ENCODE data around the gene MT1F. TPM values are rescaled to one million over a fixed set of nuclear protein-coding genes. Genes with fewer than 3 reads are reported as not detected.
"Not testable (repeated sequence)": the region's sequence is repeated elsewhere in the genome, so short reads cannot be mapped to it uniquely, and the experiment has no call there.

MT1F gene
- total RNA-seq, 6 experiments from 2014 or later: 10.1 to 934 (median 197) TPM

DNA sequence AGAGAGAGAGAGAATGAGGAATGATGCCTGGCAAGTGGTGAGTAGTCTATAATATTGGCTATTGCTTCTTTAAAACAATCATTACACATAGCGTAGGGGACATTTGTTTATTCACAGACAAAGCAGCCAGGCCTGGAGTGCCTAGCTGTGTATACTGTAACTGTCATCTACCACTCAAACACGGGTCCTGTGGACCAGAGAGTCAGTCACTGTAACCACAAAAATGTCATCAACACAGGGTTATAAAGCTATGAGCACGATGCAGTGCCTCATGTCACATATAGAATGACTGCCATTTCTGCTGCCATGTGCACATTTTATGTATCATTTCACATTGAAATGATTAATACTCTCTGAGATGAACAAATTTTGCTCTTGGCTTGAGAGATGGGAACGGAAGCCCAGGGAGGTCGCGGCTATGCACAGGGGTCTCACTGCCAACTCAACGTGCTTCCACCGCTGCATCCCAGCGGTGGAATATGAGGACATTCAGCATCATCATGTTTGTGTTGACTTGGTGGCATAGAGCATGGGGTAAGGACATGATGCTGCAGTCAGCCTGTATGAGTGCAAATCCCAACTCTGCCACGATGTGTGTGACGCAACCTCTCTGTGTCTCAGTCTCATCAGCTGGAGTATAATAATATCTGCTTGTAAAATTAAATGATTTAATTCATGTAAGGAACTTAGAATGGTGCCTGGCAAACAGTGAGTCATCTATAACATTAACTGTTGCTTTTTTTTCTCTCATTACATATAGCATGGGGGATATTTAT is 15.2 kb downstream of the MT1F start:
- intact Hi-C loops (cut with DNase I): no loop called here
- ATAC-seq (no peak), DNase-seq (no peak)
- Histone ChIP-seq H3K4me1 (peaks cover 0 to 9% (median 0%) of the 10 kb centered on the region in 4 donors), H3K27ac (no peak overlapping the region), H3K4me3 (no peak overlapping the region), H3K27me3 (no peaks in the 10 kb centered on the region), H3K9me3 (no peaks in the 10 kb centered on the region), H3K36me3 (no peaks in the 10 kb centered on the region)
- 80% methylated on average over 10 of the region's 11 CpGs for WGBS (ENCODE audit: insufficient coverage, low coverage, low lambda C conversion rate, missing lambda C conversion rate)
- TF ChIP-seq, protein P1, sequence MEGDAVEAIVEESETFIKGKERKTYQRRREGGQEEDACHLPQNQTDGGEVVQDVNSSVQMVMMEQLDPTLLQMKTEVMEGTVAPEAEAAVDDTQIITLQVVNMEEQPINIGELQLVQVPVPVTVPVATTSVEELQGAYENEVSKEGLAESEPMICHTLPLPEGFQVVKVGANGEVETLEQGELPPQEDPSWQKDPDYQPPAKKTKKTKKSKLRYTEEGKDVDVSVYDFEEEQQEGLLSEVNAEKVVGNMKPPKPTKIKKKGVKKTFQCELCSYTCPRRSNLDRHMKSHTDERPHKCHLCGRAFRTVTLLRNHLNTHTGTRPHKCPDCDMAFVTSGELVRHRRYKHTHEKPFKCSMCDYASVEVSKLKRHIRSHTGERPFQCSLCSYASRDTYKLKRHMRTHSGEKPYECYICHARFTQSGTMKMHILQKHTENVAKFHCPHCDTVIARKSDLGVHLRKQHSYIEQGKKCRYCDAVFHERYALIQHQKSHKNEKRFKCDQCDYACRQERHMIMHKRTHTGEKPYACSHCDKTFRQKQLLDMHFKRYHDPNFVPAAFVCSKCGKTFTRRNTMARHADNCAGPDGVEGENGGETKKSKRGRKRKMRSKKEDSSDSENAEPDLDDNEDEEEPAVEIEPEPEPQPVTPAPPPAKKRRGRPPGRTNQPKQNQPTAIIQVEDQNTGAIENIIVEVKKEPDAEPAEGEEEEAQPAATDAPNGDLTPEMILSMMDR (IDR thresholded peaks at IDR 0.05): no peak
- TF ChIP-seq POLR2A (IDR thresholded peaks at IDR 0.05): no peak

DNA sequence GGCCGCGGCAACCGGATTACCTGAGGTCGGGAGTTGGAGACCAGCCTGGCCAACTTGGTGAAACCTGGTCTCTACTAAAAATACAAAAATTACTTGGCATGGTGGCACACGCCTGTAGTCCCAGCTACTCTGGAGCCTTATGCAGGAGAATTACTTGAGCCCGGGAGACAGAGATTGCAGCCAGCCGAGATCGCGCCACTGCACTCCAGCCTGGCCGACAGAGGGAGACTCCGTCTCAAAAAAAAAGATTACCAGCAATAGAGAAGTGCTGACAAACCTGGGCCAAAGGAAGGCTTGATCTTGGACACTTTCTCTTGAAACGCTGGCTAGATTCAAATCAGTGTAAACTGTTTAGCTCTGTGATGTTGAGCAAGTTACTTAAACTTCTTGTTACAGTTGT is 16.2 kb downstream of the MT1F start:
- Histone ChIP-seq H3K9me3 (no peaks in the 10 kb centered on the region), H3K36me3 (no peaks in the 10 kb centered on the region), H3K4me1 (peaks cover 0 to 3% (median 0%) of the 10 kb centered on the region in 4 donors), H3K27me3 (no peaks in the 10 kb centered on the region), H3K27ac (no peak overlapping the region), H3K4me3 (no peak overlapping the region)
- 25% methylated on average over 12 of the region's 12 CpGs for WGBS (ENCODE audit: insufficient coverage, low coverage, low lambda C conversion rate, missing lambda C conversion rate)
- ATAC-seq: peak; percentile 28 to 63 (median 44)
- no peak for DNase-seq
- TF ChIP-seq, protein P1 (IDR thresholded peaks at IDR 0.05): peak; percentile 66 to 78 (median 72)
- TF ChIP-seq POLR2A (IDR thresholded peaks at IDR 0.05): no peak
- intact Hi-C loops (cut with DNase I): no loop called here

DNA sequence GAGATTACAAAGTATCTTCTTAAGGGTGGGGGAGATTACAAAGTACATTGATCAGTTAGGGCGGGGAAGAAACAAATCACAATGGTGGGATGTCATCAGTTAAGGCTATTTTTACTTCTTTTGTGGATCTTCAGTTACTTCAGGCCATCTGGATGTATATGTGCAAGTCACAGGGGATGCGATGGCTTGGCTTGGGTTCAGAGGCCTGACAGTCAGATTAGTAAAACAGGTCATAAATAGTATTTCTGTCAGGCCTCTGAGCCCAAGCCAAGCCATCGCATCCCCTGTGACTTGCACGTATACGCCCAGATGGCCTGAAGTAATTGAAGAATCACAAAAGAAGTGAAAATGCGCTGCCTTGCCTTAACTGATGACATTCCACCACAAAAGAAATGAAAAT is 16.8 kb downstream of the MT1F start:
- ATAC-seq; H3K27me3 ChIP-seq; H3K36me3 ChIP-seq; DNase-seq; H3K4me3 ChIP-seq; H3K27ac ChIP-seq; H3K4me1 ChIP-seq; intact Hi-C loops (cut with DNase I); H3K9me3 ChIP-seq: not testable (repeated sequence)
- WGBS (ENCODE audit: insufficient coverage, low coverage, low lambda C conversion rate, missing lambda C conversion rate): 80% methylated on average over 3 of the region's 6 CpGs

DNA sequence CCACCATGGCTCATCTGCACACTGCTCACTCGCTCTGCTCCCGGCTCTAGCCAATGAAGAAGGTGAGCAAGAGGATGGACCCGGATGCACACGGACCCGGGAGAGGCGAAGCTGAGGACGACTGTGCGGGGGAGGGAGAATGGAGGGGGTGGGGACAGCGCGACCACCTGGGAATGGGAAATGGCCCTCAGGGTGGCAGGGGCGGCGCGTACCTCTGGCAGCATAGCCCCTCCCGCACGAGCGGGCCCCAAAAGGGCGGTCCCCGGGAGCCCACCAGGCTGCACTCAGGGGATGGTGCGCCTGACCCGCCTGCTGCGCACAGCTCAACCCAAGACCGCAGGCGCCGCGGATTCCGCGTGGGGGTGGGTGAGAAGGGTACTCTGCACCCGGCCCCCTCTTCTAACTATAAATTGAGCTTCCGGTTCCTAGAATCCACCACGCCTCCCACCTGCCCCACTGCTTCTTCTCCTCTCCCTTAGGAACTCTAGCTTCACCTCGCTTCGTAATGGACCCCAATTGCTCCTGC is 18.0 kb downstream of the MT1F start:
- intact Hi-C loops (cut with DNase I): no loop called here
- H3K27ac ChIP-seq: no peak overlapping the region
- peak overlapping the region in 2 of 3 donors; percentile 16 to 33 for H3K4me3 ChIP-seq
- DNase-seq (no peak), ATAC-seq (peak in 1 of 4 donors; percentile 16)
- H3K4me1 ChIP-seq: peaks cover 0 to 10% (median under 1%) of the 10 kb centered on the region in 4 donors
- no peaks in the 10 kb centered on the region for H3K9me3 ChIP-seq
- H3K27me3 ChIP-seq: no peaks in the 10 kb centered on the region
- 38% methylated on average over 9 of the region's 32 CpGs for WGBS (ENCODE audit: insufficient coverage, low coverage, low lambda C conversion rate, missing lambda C conversion rate)
- no peak for TF ChIP-seq POLR2A (IDR thresholded peaks at IDR 0.05)
- H3K36me3 ChIP-seq: no peaks in the 10 kb centered on the region

DNA sequence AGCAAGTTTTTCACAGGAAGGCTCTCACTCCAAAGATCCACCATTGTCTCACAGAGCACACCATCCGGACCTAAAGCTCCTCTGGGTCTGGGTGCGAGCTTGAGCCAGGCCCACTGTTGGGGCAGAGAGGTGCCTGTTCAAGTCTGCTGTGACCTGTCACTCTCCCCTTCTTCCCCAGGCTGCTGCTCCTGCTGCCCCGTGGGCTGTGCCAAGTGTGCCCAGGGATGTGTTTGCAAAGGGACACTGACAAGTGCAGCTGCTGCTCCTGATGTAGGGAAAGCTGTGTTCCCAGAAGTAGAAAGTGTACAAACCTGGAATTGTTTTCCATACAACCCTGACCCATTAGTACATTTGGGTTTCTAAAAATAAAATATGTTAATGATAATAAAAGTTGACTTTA is 19.7 kb downstream of the MT1F start:
- H3K27ac ChIP-seq: no peak overlapping the region
- DNase-seq: no peak
- no peaks in the 10 kb centered on the region for H3K27me3 ChIP-seq
- intact Hi-C loops (cut with DNase I): no loop called here
- ATAC-seq: no peak
- H3K4me3 ChIP-seq: no peak overlapping the region
- WGBS (ENCODE audit: insufficient coverage, low coverage, low lambda C conversion rate, missing lambda C conversion rate): 70% methylated on average over 3 of the region's 3 CpGs
- TF ChIP-seq, protein P1 (IDR thresholded peaks at IDR 0.05): no peak
- TF ChIP-seq POLR2A (IDR thresholded peaks at IDR 0.05): no peak
- no peaks in the 10 kb centered on the region for H3K9me3 ChIP-seq
- H3K4me1 ChIP-seq: peaks cover 0 to 21% (median 5%) of the 10 kb centered on the region in 4 donors
- H3K36me3 ChIP-seq: no peaks in the 10 kb centered on the region

All from right lobe of liver (tissue), 6 donors.